HEK293T (cell line): ENCODE measurements around the gene TOX4.

Experiments
- CTCF ChIA-PET: fragments of 350-600 bp; formaldehyde crosslinking; extraction: SDS; loops from one replicate; lab custom pipeline; 2021; ENCODE audit warnings: antibody characterized with exemption, inconsistent platforms; lab: Yijun Ruan, JAX
- POLR2A ChIA-PET: fragments of 350-600 bp; formaldehyde crosslinking; extraction: SDS; loops from one replicate; lab custom pipeline; 2020; ENCODE audit warnings: antibody characterized with exemption, inconsistent platforms; lab: Yijun Ruan, JAX
- DNase-seq: peaks from one replicate; pipeline ENCODE4 v3.0.0; 2012; ENCODE audit warnings: mixed read lengths; ENCODE audit errors: extremely low spot score
- ARNT ChIP-seq: fragments of 450-650 bp; IDR thresholded peaks from 2 replicates; pipeline ENCODE4 v1.6.1; 2017; ENCODE audit warnings: mild to moderate bottlenecking
- BHLHE40 ChIP-seq: fragments of 450-650 bp; IDR thresholded peaks from 2 replicates; pipeline ENCODE4 v1.6.1; 2016; ENCODE audit warnings: mild to moderate bottlenecking, moderate library complexity, borderline replicate concordance
- CTBP1 ChIP-seq: fragments of 450-650 bp; IDR thresholded peaks from 2 replicates; pipeline ENCODE4 v1.6.1; 2016; ENCODE audit warnings: borderline replicate concordance
- ELF4 ChIP-seq: fragments of 450-650 bp; IDR thresholded peaks from 2 replicates; pipeline ENCODE4 v1.6.1; 2017; ENCODE audit warnings: antibody characterized with exemption
- FOXA1 ChIP-seq: fragments of 450-650 bp; IDR thresholded peaks from 2 replicates; pipeline ENCODE4 v1.6.1; 2016; ENCODE audit warnings: mild to moderate bottlenecking
- FOXK2 ChIP-seq: fragments of 450-650 bp; IDR thresholded peaks from 2 replicates; pipeline ENCODE4 v1.6.1; 2016; ENCODE audit warnings: mild to moderate bottlenecking
- FOXM1 ChIP-seq: fragments of 450-650 bp; IDR thresholded peaks from 2 replicates; pipeline ENCODE4 v1.6.1; 2017; ENCODE audit warnings: mild to moderate bottlenecking, borderline replicate concordance
- HDGF ChIP-seq: fragments of 450-650 bp; IDR thresholded peaks from 2 replicates; pipeline ENCODE4 v1.6.1; 2017; ENCODE audit warnings: antibody characterized with exemption, borderline replicate concordance
- L3MBTL2 ChIP-seq: fragments of 450-650 bp; conservative IDR thresholded peaks from 2 replicates; pipeline ENCODE4 v1.6.1; 2016; ENCODE audit warnings: mild to moderate bottlenecking
- LEF1 ChIP-seq: fragments of 450-650 bp; IDR thresholded peaks from 2 replicates; pipeline ENCODE4 v1.6.1; 2017; ENCODE audit warnings: mild to moderate bottlenecking, borderline replicate concordance
- NFRKB ChIP-seq: fragments of 450-650 bp; IDR thresholded peaks from 2 replicates; pipeline ENCODE4 v1.6.1; 2016; ENCODE audit warnings: mild to moderate bottlenecking, moderate library complexity
- SP1 ChIP-seq: fragments of 450-650 bp; IDR thresholded peaks from 2 replicates; pipeline ENCODE4 v1.6.1; 2017
- SUZ12 ChIP-seq: fragments of 450-650 bp; IDR thresholded peaks from 2 replicates; pipeline ENCODE4 v1.6.1; 2016; ENCODE audit warnings: mild to moderate bottlenecking
- TARDBP ChIP-seq: fragments of 450-650 bp; IDR thresholded peaks from 2 replicates; pipeline ENCODE4 v1.6.1; 2016
- ZNF384 ChIP-seq: fragments of 450-650 bp; IDR thresholded peaks from 2 replicates; pipeline ENCODE4 v1.6.1; 2016
- TF ChIP-seq, protein P1 (sequence below): fragments of 450-650 bp; IDR thresholded peaks from 2 replicates; pipeline ENCODE4 v1.6.1; 2016

Gene TOX4

DNA sequence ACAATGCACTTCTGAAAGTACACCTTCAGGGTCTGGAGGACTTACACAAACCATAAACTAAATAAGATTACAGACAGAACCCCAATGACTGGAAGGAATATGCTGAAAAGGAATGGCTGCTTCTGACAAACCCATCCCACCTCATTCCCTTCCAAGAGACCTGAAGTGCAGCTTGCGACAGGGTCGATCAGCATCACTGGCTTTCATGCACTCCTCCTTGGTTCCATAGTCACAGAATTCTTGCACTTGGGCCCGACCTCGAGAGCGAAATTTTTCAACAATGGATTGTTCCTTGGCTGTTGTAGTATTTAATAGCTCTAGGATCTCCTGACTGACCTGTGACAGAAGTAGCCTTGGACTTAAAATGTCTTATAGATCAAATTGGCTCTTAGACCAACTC is 24.6 kb downstream of the TOX4 start:
- ChIA-PET POLR2A (interaction anchor here (3.4 kb wide), 1 partner anchor 10 kb away, joined by 21 read pairs; the partner anchor contains the start of gene METTL3), CTCF (interaction anchor here (1.0 to 4.1 kb wide), 3 partner anchors 9 to 55 kb away, joined by 3 to 35 read pairs (median 3); partner anchors contain the start of gene METTL3)
- TF ChIP-seq BHLHE40: no peak
- no peak for TF ChIP-seq ARNT
- no peak for TF ChIP-seq SP1
- no peak for DNase-seq

DNA sequence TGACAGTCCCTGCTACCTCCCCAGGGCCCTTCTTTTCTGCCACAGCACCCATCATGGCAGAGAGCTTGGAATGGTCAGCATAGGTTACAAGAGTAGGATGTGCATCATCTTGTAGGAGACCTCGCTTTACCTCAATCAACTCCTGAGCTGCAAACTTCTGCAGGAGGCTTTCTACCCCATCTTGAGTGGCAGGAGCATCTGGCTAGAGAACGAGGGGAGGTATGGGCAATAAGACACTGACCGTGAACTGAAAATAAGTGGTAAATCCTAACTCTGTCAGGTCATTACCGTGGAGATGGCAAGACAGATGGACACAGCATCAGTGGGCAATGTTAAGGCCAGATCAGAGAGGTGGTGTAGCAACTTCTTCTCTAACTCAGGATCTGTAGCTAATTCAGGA is 26.4 kb downstream of the TOX4 start:
- CTCF ChIA-PET: no interaction called here

DNA sequence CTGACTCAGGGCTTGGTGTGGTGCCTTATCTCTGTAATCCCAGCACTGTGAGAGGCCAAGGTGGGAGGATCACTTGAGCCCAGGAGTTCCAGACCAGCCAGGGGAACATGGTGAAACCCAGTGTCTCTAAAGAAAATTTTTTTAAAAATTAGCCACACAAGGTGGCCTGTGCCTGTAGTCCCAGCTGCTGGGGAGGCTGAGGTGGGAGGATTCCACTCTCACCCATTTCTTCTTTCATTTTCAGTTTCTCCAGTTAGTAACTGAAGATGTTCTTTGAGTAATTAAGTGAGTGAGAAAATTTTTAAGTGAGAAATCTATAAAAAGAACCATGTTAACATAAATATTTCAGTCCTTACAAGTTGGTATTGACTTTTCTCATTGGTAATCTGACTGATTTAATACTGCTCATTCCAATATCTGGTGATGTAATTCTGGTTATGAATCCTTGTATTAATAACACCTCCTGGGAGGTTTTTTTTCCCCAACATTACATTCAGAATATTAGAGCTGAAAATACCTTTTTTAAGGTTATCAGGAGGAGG is 28.1 kb downstream of the TOX4 start:
- TF ChIP-seq L3MBTL2 (no peak), FOXM1 (no peak), BHLHE40 (no peak), SP1 (no peak), ZNF384 (no peak), TARDBP (no peak), SUZ12 (no peak), ARNT (no peak)
- POLR2A ChIA-PET: no interaction called here
- no peak for DNase-seq
- CTCF ChIA-PET: no interaction called here

More for the DNA sequence above, 26.4 kb downstream of the TOX4 start:
- DNase-seq: no peak
- POLR2A ChIA-PET: interaction anchor here (3.4 kb wide), 1 partner anchor 8 kb away, joined by 21 read pairs; the partner anchor contains the start of gene METTL3
- TF ChIP-seq ELF4 (no peak), ARNT (no peak), SP1 (no peak), FOXA1 (no peak), FOXK2 (no peak), TARDBP (no peak), SUZ12 (no peak), CTBP1 (no peak), LEF1 (no peak), BHLHE40 (no peak), FOXM1 (no peak), L3MBTL2 (no peak)

- DNase-seq: no peak
- ChIA-PET POLR2A (no interaction called here), CTCF (no interaction called here)
- TF ChIP-seq TARDBP (no peak), SUZ12 (no peak), ZNF384 (no peak), FOXA1 (no peak), SP1 (no peak), BHLHE40 (no peak), FOXK2 (no peak), L3MBTL2 (no peak), HDGF (no peak)
These were observed 29.6 kb downstream of the TOX4 start for GRCh38 chr14:21506557-21506956.

DNA sequence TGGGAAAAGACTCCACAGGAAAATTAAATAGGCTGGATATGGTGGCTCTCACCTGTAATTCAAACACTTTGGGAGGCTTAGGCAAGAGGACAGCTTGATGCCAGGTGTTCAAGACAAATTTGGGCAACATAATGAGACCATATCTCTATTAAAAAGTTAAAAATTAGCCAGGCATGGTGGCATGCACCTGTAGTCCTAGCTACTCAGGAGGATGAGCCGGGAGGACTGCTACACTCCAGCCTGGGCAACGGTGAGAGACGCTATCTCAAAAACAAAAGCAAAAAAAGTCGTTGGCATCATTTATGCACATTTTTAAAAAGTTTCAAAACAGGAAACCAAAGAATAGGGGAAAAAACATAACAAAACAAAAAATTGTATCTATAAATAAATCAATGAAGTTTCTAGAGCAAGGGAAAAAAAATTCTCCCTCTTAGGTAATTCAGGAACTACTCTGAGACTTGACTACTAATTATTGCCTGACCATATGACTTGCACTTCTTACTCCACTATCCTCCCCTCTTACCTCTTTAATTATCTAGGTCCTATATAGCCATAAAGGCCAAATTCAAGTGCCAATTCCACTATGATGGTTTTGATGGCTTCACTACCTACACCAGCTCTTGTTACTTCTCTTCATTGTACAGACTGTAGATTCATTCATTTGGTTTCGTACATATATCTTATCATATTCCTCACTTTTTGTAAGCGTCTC is 32.6 kb downstream of the TOX4 start:
- no peak for TF ChIP-seq L3MBTL2
- TF ChIP-seq TARDBP: no peak
- no peak for TF ChIP-seq BHLHE40
- TF ChIP-seq FOXK2: no peak
- TF ChIP-seq FOXM1: no peak
- POLR2A ChIA-PET: interaction anchor here (1.9 to 10.7 kb wide), 3 partner anchors 8 to 15 kb away, joined by 21 to 257 read pairs (median 24); partner anchors contain the start of gene SALL2
- CTCF ChIA-PET: no interaction called here
- no peak for DNase-seq

DNA sequence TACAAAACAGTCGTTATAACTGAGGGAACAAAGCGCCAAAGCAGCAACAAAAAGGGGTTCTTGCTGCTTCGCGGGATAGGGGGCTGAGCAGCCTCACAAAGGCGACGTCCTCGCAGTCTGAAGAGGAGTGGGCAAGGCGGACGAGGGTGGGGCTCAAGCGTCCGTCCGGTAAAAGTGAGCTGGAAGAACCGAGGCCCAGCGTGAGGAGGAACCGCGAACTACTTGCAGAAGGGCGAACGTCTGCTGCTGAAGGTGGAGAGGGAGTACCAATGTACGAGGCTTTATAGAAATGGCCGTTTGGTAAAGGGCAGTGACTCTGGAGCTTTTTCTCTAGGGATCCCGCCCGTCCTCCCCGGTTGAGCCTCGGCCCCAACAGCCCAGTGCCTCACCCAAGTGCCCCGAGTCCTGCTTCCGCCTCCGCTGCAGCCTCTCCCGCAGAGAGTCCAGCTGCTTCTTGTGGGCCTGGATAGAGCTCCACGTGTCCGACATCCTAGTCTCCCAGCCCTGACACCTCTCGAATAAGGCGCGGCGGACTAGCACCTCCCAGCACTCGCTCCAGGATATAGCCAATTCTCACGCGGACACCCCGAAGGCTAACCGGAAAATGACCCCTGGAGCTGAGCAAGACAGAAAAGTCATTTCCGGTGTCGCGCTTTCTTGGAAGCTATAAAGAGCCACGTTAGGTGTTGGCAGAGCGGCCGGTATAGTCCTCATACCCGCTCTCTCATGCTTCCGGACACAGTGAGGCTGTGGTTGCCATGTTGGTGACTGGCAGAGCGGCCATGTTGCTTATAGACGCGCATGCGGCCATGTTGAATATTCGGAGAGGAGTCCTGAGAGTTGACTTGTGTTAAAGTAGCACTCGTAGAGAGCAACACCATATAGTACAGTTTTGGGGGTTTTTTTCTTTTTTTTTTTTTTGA is 34.0 kb downstream of the TOX4 start, which contains the start of gene METTL3:
TSS of gene METTL3 (minus strand) at position 606 of the 923 bp plus-strand sequence. CDS start at position 489, 117 bp downstream.
- POLR2A ChIA-PET: interaction anchor here (0.5 to 10.7 kb wide), 25 partner anchors 9 to 1727 kb away, joined by 3 to 257 read pairs (median 5); partner anchors contain the start of genes CHD8, RAB2B, RNF212B and SALL2
- DNase-seq: peak; percentile 91
- no peak for TF ChIP-seq LEF1
- TF ChIP-seq ZNF384: no peak
- TF ChIP-seq FOXK2: peak; percentile 78
- TF ChIP-seq CTBP1: no peak
- no peak for TF ChIP-seq HDGF
- no peak for TF ChIP-seq SP1
- TF ChIP-seq ARNT: no peak
- no peak for TF ChIP-seq TARDBP
- TF ChIP-seq L3MBTL2: peak; percentile 85
- TF ChIP-seq BHLHE40: no peak
- TF ChIP-seq ELF4: peak; percentile 81
- no peak for TF ChIP-seq FOXM1
- TF ChIP-seq, protein P1, sequence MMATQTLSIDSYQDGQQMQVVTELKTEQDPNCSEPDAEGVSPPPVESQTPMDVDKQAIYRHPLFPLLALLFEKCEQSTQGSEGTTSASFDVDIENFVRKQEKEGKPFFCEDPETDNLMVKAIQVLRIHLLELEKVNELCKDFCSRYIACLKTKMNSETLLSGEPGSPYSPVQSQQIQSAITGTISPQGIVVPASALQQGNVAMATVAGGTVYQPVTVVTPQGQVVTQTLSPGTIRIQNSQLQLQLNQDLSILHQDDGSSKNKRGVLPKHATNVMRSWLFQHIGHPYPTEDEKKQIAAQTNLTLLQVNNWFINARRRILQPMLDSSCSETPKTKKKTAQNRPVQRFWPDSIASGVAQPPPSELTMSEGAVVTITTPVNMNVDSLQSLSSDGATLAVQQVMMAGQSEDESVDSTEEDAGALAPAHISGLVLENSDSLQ: peak; percentile 20; the same call in 1 of the 2 replicates
- TF ChIP-seq NFRKB: peak; percentile 93
- TF ChIP-seq SUZ12: no peak
- no peak for TF ChIP-seq FOXA1
- CTCF ChIA-PET: interaction anchor here (0.6 to 1.7 kb wide), 5 partner anchors 10 to 47 kb away, joined by 3 to 12 read pairs (median 3); partner anchors contain the start of gene SALL2
